SKM-1 treated with dmso at 0.1 percent for 144 hours (cell line): ENCODE results near the gene AFF3.

Experiments used
- DNase-seq: peaks from one replicate; lab custom pipeline; 2025; ENCODE audit not compliant: unreplicated experiment; lab: John Stamatoyannopoulos, UW

The AFF3 gene

GRCh38 chr2:99841749-99842148 lies 300.6 kb downstream of the AFF3 start:
- no peak for DNase-seq

GRCh38 chr2:99840831-99841230 lies 301.6 kb downstream of the AFF3 start:
- DNase-seq, result no peak

GRCh38 chr2:99836690-99837605 lies 305.4 kb downstream of the AFF3 start:
- no peak for DNase-seq

- no peak for DNase-seq
These were observed 308.0 kb downstream of the AFF3 start for GRCh38 chr2:99834426-99834825.

GRCh38 chr2:99833586-99834201 lies 308.7 kb downstream of the AFF3 start:
- no peak for DNase-seq

GRCh38 chr2:99832926-99833325 lies 309.5 kb downstream of the AFF3 start:
- DNase-seq, result no peak

- DNase-seq, result no peak
These were observed 310.6 kb downstream of the AFF3 start for GRCh38 chr2:99831772-99832171.

- peak; percentile 85 for DNase-seq
These were observed 314.9 kb downstream of the AFF3 start for GRCh38 chr2:99827296-99827999.

- DNase-seq, result no peak
These were observed 316.8 kb downstream of the AFF3 start for GRCh38 chr2:99825630-99826029.

GRCh38 chr2:99824758-99825157 lies 317.6 kb downstream of the AFF3 start:
- no peak for DNase-seq

- DNase-seq, result no peak
These were observed 319.7 kb downstream of the AFF3 start for GRCh38 chr2:99822474-99823207.

GRCh38 chr2:99821984-99822383 lies 320.4 kb downstream of the AFF3 start:
- no peak for DNase-seq

GRCh38 chr2:99821572-99821971 lies 320.8 kb downstream of the AFF3 start:
- DNase-seq, result no peak

- DNase-seq, result no peak
These were observed 321.4 kb downstream of the AFF3 start for GRCh38 chr2:99821039-99821438.

GRCh38 chr2:99819766-99820165 lies 322.6 kb downstream of the AFF3 start:
- no peak for DNase-seq

GRCh38 chr2:99818842-99819241 lies 323.5 kb downstream of the AFF3 start:
- DNase-seq, result no peak

- no peak for DNase-seq
These were observed 325.5 kb downstream of the AFF3 start for GRCh38 chr2:99816908-99817307.

- no peak for DNase-seq
These were observed 330.0 kb downstream of the AFF3 start for GRCh38 chr2:99812426-99812825.

GRCh38 chr2:99811544-99811943 lies 330.8 kb downstream of the AFF3 start:
- no peak for DNase-seq

- no peak for DNase-seq
These were observed 332.2 kb downstream of the AFF3 start for GRCh38 chr2:99810225-99810624.

GRCh38 chr2:99809259-99809900 lies 333.0 kb downstream of the AFF3 start:
- no peak for DNase-seq
